ENCODE data around the gene USP47. TPM values are rescaled to one million over a fixed set of nuclear protein-coding genes. Genes with fewer than 3 reads are reported as not detected.

The USP47 gene
- total RNA-seq, 4 donors from 2014 or later = 85.2 to 154 (median 94.5) TPM

DNA sequence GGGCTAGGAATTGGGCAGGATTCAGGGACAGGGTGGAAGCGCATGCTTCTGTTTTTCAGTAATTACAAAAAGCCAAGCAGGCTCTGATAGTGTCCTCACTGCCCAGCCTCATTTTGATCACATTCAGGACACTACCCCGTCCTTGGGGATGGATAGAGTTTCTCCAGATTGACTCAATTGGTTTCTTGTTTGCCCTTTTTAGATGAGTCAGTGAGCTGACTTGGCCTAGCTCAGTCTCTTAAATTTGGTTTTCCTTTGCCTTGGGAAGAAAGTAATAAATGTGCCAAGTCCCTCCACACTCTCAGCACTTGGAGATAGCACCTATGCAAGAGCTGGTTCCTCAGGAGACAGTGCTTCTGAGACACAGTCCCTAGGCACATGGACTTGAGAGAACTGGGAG is 141.2 kb downstream of the USP47 start:
- peak overlapping the region in 1 of 3 donors; percentile 1 for H3K27ac ChIP-seq
- peaks cover 0 to 16% of the 10 kb centered on the region in 2 donors for H3K4me1 ChIP-seq
- WGBS, 2 donors = 67 to 83% methylated on average over 2 of the region's 2 CpGs

DNA sequence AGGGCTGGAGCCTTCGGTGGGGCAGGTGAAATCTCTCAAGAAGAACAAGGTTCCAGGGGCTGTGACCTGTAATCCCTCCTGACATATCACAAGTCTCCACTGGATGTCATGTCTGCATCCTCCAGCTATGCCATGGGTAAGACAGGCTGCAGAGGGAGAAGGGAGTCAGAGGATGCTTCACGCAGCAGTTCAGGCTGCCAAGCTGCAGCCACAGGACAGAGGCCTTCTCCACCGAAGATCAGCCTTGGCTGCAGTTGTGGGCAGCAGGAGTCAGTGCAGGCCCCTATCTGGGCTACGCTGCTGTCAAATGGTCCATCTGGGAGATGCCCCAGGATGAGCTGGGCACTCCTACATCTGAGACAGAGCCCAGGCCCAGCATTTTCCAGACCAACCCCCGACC is 141.7 kb downstream of the USP47 start:
- Histone ChIP-seq H3K27ac (peak overlapping the region in 1 of 3 donors; percentile 1), H3K27me3 (no peaks in the 10 kb centered on the region), H3K36me3 (no peaks in the 10 kb centered on the region), H3K4me3 (replicated peaks in 1 of 3) (no peak overlapping the region), H3K9me3 (no peaks in the 10 kb centered on the region), H3K4me1 (peaks cover 0 to 11% of the 10 kb centered on the region in 2 donors)
- intact Hi-C loops (cut with DNase I) = no loop called here
- WGBS, 2 donors = 78 to 93% methylated on average over 5 of the region's 5 CpGs
- DNase-seq = no peak
- no peak for TF ChIP-seq POLR2A (IDR thresholded peaks at IDR 0.05)
- TF ChIP-seq, protein P1, sequence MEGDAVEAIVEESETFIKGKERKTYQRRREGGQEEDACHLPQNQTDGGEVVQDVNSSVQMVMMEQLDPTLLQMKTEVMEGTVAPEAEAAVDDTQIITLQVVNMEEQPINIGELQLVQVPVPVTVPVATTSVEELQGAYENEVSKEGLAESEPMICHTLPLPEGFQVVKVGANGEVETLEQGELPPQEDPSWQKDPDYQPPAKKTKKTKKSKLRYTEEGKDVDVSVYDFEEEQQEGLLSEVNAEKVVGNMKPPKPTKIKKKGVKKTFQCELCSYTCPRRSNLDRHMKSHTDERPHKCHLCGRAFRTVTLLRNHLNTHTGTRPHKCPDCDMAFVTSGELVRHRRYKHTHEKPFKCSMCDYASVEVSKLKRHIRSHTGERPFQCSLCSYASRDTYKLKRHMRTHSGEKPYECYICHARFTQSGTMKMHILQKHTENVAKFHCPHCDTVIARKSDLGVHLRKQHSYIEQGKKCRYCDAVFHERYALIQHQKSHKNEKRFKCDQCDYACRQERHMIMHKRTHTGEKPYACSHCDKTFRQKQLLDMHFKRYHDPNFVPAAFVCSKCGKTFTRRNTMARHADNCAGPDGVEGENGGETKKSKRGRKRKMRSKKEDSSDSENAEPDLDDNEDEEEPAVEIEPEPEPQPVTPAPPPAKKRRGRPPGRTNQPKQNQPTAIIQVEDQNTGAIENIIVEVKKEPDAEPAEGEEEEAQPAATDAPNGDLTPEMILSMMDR (IDR thresholded peaks at IDR 0.05) = no peak

More for the DNA sequence above, 141.2 kb downstream of the USP47 start:
- no peak overlapping the region for H3K4me3 ChIP-seq (replicated peaks in 1 of 3)
- intact Hi-C loops (cut with DNase I) = no loop called here
- no peaks in the 10 kb centered on the region for H3K36me3 ChIP-seq
- no peak for DNase-seq
- H3K27me3 ChIP-seq = no peaks in the 10 kb centered on the region
- H3K9me3 ChIP-seq = no peaks in the 10 kb centered on the region
- no peak for TF ChIP-seq POLR2A (IDR thresholded peaks at IDR 0.05)
- TF ChIP-seq, protein P1 (IDR thresholded peaks at IDR 0.05) = no peak

DNA sequence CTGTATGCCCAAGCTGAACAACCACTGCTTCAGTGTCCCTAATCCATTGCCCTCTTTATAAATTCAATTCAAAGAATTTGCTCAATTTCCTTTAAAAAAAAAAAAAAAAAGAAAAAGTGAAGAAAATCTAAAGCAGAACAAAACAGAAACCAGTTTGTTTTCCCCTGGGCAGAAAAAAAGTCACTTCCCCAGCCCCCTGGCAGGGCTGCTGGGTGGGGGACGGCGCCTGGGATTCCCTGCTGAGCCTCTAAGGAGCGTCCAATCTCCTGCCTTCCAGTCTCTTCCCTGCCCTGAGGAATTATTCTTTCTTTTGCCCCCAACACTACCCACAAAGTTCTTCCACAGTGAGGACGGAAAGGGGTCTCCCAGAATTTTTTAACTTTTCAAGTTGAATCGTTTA is 142.8 kb downstream of the USP47 start:
- WGBS, 2 donors = 76 to 80% methylated on average over 5 of the region's 5 CpGs
- TF ChIP-seq, protein P1 (IDR thresholded peaks at IDR 0.05) = no peak
- no peak for TF ChIP-seq POLR2A (IDR thresholded peaks at IDR 0.05)
- Histone ChIP-seq H3K36me3 (no peaks in the 10 kb centered on the region), H3K27ac (no peak overlapping the region), H3K4me1 (peaks cover 0 to 2% of the 10 kb centered on the region in 2 donors), H3K4me3 (replicated peaks in 1 of 3) (no peak overlapping the region), H3K27me3 (no peaks in the 10 kb centered on the region), H3K9me3 (no peaks in the 10 kb centered on the region)
- intact Hi-C loops (cut with DNase I) = no loop called here
- no peak for DNase-seq

DNA sequence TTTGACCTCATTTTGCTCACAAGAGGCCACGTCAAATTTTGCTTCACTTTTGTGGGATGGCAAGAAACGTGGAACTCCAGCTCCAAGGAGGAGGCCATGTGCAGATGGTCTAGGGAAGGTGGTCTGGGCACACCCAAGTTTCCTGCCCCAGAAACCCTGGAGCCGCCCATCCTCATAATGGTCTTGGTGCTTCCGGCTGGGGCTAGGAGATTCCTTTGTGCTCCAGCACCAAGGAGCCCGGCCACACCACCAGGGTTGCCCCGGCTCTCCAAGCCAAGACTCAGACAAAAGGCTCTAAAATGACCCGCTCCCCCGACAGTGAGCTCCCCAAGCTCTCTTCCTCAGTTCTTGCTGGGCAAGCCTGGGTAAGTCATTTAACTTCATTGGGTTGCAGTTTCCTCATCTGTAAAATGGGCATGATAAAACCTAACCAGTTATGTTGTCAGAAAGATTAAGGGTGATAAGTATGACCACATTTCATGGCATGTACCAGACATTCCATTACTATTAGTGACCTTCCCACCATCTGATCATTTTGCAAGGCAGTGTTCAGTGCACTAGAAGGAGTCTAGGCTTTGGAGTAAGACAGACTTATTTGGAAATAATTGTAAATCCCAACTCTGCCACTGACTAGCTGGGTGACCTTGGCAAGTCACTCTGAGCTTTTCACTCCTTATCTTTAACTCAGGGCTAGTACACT is 143.4 kb downstream of the USP47 start:
- Histone ChIP-seq H3K4me3 (replicated peaks in 1 of 3) (no peak overlapping the region), H3K9me3 (no peaks in the 10 kb centered on the region), H3K4me1 (peaks cover 3 to 4% of the 10 kb centered on the region in 2 donors), H3K27ac (no peak overlapping the region), H3K27me3 (no peaks in the 10 kb centered on the region), H3K36me3 (no peaks in the 10 kb centered on the region)
- no peak for DNase-seq
- intact Hi-C loops (cut with DNase I) = no loop called here
- 92 to 96% methylated on average over 8 of the region's 8 CpGs for WGBS, 2 donors
- TF ChIP-seq POLR2A (IDR thresholded peaks at IDR 0.05) = no peak
- TF ChIP-seq, protein P1 (IDR thresholded peaks at IDR 0.05) = no peak

All from thyroid gland (tissue), 4 donors.